ENCODE data around the gene HAPLN2. TPM values are rescaled to one million over a fixed set of nuclear protein-coding genes. Genes with fewer than 3 reads are reported as not detected.

The HAPLN2 gene
- total and polyA plus RNA-seq, 7 donors, result 0.10 to 1.2 (median 0.71) TPM; not detected in 4

DNA sequence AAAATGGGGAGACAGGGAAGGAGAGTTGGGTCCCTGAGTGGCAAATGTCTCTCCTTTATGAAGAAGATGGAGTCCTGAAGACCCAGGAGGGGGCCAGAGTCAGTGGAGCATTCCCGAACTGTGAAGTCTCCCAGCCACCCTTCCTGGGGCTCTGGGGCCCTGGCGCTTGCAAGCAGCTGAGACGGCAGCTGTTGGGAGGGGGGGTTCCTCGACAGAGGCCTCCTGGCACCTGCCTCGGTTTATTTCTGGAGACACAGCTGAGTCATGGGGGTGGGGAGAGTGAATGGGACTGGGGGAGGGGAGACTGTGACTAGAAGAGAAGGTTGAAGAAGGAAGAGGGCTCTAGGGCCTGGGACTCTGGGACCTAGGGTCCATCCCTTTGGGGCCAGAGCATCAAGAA is 44.0 kb downstream of the HAPLN2 start:
- Histone ChIP-seq H3K4me1 (peaks cover 0 to 91% (median 85%) of the 10 kb centered on the region in 4 donors), H3K27me3 (no peaks in the 10 kb centered on the region), H3K9me3 (no peaks in the 10 kb centered on the region), H3K27ac (peak overlapping the region; percentile 77 to 86 (median 80)), H3K36me3 (no peaks in the 10 kb centered on the region), H3K4me3 (no peak overlapping the region)
- intact Hi-C loops (cut with DNase I), result no loop called here
- TF ChIP-seq, protein P1, sequence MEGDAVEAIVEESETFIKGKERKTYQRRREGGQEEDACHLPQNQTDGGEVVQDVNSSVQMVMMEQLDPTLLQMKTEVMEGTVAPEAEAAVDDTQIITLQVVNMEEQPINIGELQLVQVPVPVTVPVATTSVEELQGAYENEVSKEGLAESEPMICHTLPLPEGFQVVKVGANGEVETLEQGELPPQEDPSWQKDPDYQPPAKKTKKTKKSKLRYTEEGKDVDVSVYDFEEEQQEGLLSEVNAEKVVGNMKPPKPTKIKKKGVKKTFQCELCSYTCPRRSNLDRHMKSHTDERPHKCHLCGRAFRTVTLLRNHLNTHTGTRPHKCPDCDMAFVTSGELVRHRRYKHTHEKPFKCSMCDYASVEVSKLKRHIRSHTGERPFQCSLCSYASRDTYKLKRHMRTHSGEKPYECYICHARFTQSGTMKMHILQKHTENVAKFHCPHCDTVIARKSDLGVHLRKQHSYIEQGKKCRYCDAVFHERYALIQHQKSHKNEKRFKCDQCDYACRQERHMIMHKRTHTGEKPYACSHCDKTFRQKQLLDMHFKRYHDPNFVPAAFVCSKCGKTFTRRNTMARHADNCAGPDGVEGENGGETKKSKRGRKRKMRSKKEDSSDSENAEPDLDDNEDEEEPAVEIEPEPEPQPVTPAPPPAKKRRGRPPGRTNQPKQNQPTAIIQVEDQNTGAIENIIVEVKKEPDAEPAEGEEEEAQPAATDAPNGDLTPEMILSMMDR (IDR thresholded peaks at IDR 0.05), result no peak
- TF ChIP-seq POLR2A (IDR thresholded peaks at IDR 0.05) (no peak), POLR2AphosphoS5 (IDR thresholded peaks at IDR 0.05) (no peak), EP300 (IDR thresholded peaks at IDR 0.05) (no peak)
- WGBS, 2 donors, result 43 to 72% methylated on average over 5 of the region's 5 CpGs
- DNase-seq, result peak; percentile 82

DNA sequence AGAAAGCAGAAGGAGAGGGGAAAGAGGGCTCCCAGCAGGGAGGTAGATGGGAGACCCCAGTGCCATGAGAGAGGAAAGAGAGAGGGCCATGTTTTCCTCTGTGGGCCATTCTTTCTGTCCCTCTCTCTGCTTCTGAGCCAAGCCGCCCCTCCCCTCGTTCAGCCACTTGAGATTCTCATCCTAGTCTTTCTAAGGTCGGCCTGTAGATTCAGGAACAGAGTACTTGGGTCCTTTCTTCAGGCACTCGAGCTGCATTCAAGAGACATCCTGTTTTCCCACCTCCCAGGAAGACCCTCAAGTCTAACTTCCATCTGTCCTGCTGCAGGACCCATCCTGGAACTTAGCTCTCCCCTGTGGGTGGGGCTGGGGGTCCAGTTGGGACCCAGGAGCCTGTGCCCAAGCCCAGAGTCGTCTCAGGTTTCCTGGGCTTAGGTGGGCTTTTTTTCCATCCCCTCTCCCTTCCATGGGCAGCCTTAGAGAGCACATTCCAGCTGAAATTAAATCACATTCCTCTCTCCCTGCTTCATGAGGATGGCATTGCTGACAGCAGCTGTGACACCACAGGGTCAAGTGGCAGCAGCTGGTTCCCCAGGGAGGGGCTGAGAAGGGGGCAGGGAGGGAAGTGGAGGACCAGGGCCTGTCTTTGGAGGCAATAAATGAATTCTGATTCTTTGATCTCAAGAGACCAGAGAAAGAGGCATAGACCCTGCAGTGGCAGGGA is 45.0 kb downstream of the HAPLN2 start:
- no peaks in the 10 kb centered on the region for H3K9me3 ChIP-seq
- peak overlapping the region; percentile 77 to 86 (median 80) for H3K27ac ChIP-seq
- TF ChIP-seq POLR2A (IDR thresholded peaks at IDR 0.05), result no peak
- TF ChIP-seq EP300 (IDR thresholded peaks at IDR 0.05), result no peak
- TF ChIP-seq POLR2AphosphoS5 (IDR thresholded peaks at IDR 0.05), result no peak
- TF ChIP-seq, protein P1 (IDR thresholded peaks at IDR 0.05), result no peak
- WGBS, 2 donors, result 70% methylated on average over 5 of the region's 5 CpGs
- DNase-seq, result no peak
- H3K4me3 ChIP-seq, result peak overlapping the region in 1 of 4 donors; percentile 5
- no peaks in the 10 kb centered on the region for H3K27me3 ChIP-seq
- intact Hi-C loops (cut with DNase I), result no loop called here
- H3K36me3 ChIP-seq, result no peaks in the 10 kb centered on the region
- peaks cover 0 to 99% (median 91%) of the 10 kb centered on the region in 4 donors for H3K4me1 ChIP-seq

DNA sequence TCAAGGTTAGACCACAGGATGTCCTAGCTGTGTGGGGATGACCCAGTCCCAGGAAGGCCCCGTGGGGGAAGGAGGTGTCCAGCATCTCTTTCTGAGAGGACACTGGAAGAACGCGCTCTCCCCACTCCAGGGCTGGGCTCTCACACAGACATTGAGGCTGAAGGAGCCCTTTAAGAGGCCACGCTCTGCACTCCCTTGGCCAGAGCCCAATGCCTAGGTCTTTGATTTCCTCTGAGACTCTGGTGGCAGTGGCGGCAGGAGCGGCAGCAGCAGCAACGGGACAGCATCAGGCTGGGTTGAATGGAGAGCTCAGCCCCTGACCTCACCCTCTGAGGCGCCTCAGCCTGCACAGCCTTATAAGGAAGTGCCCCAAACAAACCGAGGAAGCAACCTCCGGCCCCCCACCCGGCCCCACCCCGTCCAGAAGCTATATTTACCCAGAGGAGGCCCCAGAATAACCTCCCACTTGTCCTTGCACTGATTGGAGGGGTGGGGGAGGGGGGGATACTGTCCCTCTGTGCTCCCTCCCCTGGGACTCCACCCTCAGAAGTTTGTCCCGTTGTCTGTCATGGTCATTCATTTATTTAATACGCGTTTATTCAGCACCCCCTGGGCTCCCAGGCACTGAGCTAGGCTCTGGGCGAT is 45.7 kb downstream of the HAPLN2 start:
- H3K27ac ChIP-seq, result peak overlapping the region; percentile 77 to 86 (median 80)
- 14 to 27% methylated on average over 16 of the region's 16 CpGs for WGBS, 2 donors
- H3K36me3 ChIP-seq, result no peaks in the 10 kb centered on the region
- H3K9me3 ChIP-seq, result no peaks in the 10 kb centered on the region
- TF ChIP-seq EP300 (IDR thresholded peaks at IDR 0.05), result no peak
- peak in 2 of 4 donors; percentile 5 to 26 for TF ChIP-seq POLR2AphosphoS5 (IDR thresholded peaks at IDR 0.05)
- no peak for TF ChIP-seq POLR2A (IDR thresholded peaks at IDR 0.05)
- DNase-seq, result no peak
- peak overlapping the region in 1 of 4 donors; percentile 5 for H3K4me3 ChIP-seq
- peaks cover 0 to 99% (median 90%) of the 10 kb centered on the region in 4 donors for H3K4me1 ChIP-seq
- intact Hi-C loops (cut with DNase I), result no loop called here
- no peaks in the 10 kb centered on the region for H3K27me3 ChIP-seq

DNA sequence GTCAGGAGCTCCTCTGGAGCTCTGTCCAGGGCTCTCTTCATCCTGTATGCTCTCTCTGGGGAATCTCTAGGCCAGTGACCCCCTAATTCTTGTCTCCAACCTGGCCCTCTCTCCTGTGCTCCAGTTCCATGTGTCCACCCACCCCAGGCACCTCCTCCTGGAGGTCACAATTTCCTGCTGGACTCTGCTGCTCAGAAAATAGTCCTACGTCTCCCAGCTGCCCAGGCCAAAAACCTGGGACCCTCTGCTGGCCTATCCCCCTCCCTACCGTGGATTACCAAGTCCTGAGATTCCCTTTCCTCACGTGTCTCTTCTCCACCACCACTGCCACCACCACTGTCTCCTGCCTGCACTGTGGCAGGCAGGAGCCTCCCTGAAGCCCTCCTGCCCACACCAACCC is 46.3 kb downstream of the HAPLN2 start:
- peak overlapping the region; percentile 77 to 86 (median 80) for H3K27ac ChIP-seq
- WGBS, 2 donors, result 51 to 77% methylated on average over 3 of the region's 3 CpGs
- intact Hi-C loops (cut with DNase I), result no loop called here
- no peak for DNase-seq
- H3K36me3 ChIP-seq, result no peaks in the 10 kb centered on the region
- peaks cover 0 to 98% (median 87%) of the 10 kb centered on the region in 4 donors for H3K4me1 ChIP-seq
- no peaks in the 10 kb centered on the region for H3K27me3 ChIP-seq
- H3K9me3 ChIP-seq, result no peaks in the 10 kb centered on the region
- TF ChIP-seq, protein P1 (IDR thresholded peaks at IDR 0.05), result no peak
- TF ChIP-seq POLR2AphosphoS5 (IDR thresholded peaks at IDR 0.05) (no peak), EP300 (IDR thresholded peaks at IDR 0.05) (no peak), POLR2A (IDR thresholded peaks at IDR 0.05) (no peak)
- H3K4me3 ChIP-seq, result no peak overlapping the region

DNA sequence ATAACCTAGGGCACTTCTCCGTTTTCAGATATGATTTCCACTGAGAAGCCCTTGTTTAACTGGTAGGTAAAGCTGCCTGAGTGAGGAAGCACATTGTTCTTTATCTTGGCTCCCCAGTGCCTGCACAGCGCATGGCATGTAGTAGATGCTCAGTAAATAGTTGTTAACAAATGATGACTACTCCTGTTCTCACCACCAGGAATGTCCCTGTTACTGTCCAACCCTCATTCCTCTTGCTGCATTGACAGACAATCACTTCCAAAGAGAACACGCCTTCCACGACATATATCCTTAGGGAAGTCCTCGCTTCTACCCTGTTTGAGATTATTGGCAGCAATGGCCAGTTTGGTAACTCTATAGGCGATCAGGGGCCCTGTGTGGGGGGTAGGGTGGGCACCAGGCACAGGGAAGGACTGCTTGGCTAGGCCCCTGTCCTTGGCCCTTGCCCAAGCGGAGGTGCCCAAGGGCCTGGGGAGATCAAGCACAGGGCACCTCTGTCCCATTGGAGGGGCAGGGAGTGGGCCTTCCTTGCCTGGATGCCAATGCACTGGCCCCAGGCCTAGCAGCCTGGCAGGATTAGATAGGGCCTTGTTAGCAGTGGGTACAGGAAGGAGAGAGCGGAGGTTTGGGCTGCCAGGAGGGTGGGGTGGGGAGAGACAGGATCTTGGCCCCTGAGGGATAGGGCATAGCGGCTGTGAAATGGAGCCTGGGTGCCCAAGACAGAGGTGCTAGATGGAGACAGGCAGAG is 47.8 kb downstream of the HAPLN2 start:
- Histone ChIP-seq H3K4me1 (peaks cover 0 to 83% (median 72%) of the 10 kb centered on the region in 4 donors), H3K27me3 (no peaks in the 10 kb centered on the region), H3K27ac (peak overlapping the region; percentile 77 to 86 (median 80)), H3K36me3 (no peaks in the 10 kb centered on the region), H3K9me3 (no peaks in the 10 kb centered on the region), H3K4me3 (no peak overlapping the region)
- WGBS, 2 donors, result 90% methylated on average over 9 of the region's 9 CpGs
- no peak for DNase-seq
- TF ChIP-seq POLR2A (IDR thresholded peaks at IDR 0.05) (no peak), POLR2AphosphoS5 (IDR thresholded peaks at IDR 0.05) (no peak), EP300 (IDR thresholded peaks at IDR 0.05) (no peak)
- TF ChIP-seq, protein P1 (IDR thresholded peaks at IDR 0.05), result no peak
- intact Hi-C loops (cut with DNase I), result no loop called here

All from sigmoid colon (tissue), 7 donors.